ENCODE measurements around the gene PLA2G4A. TPM values are rescaled to one million over a fixed set of nuclear protein-coding genes. Genes with fewer than 3 reads are reported as not detected.

Gene PLA2G4A
- total RNA-seq, 1 experiment from 2014 or later, result 0.39 TPM

DNA sequence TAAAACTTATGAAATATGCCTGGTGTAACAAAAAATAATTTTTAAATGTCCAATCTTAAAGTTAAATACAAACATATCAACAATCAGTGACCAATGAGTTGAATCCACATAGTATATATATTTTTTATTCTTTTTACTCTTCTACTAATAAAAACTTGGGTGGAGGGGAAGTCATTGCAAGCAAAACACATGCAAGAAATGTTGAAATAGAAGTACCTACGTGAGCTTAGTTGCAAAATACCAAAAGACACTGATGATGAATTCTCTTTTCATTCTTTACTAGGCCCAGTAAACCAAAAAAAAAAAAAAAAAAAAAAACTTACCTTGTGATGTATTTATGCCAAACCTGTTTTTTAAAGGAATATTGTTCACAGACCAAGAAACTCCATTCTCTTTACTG, 26.4 kb upstream of the PLA2G4A start:
- Histone ChIP-seq H3T11ph (ENCODE audit: low read length) (no peak overlapping the region), H3K9ac (ENCODE audit: extremely low read depth, insufficient read length, low read length) (no peak overlapping the region), H2BK5ac (ENCODE audit: insufficient read length, low read length) (no peak overlapping the region), H3K23me2 (ENCODE audit: insufficient read length, low read depth, low read length, poor library complexity, severe bottlenecking) (no peaks in the 10 kb centered on the region), H3K18ac (ENCODE audit: insufficient read length, low read depth, low read length) (no peak overlapping the region), H3K4me1 (ENCODE audit: insufficient read depth, low read length) (no peaks in the 10 kb centered on the region), H3K27me3 (ENCODE audit: insufficient read depth, low read length) (no peaks in the 10 kb centered on the region), H4K91ac (ENCODE audit: insufficient read length, low read depth, low read length) (no peak overlapping the region), H3K14ac (ENCODE audit: insufficient read depth, low read length) (no peak overlapping the region), H4K8ac (replicated peaks; ENCODE audit: insufficient read length, low read depth, low read length) (no peak overlapping the region), H2BK20ac (ENCODE audit: low read depth, low read length, poor library complexity, severe bottlenecking) (no peak overlapping the region), H3K4me2 (ENCODE audit: insufficient read depth, insufficient read length, low read length) (no peak overlapping the region), H3K79me2 (ENCODE audit: insufficient read depth, low read length) (no peaks in the 10 kb centered on the region), H4K20me1 (ENCODE audit: control insufficient read depth, insufficient read depth, insufficient read length) (no peaks in the 10 kb centered on the region), H3K27ac (ENCODE audit: insufficient read length, low read depth, low read length) (no peak overlapping the region), H2BK12ac (ENCODE audit: insufficient read length, low read depth, low read length) (no peak overlapping the region), H2BK15ac (ENCODE audit: low read depth, low read length) (no peak overlapping the region), H2AFZ (ENCODE audit: low read length) (no peak overlapping the region), H3K56ac (ENCODE audit: insufficient read length, low read depth, low read length) (no peak overlapping the region), H2BK120ac (ENCODE audit: low read depth, low read length, poor library complexity, severe bottlenecking) (no peak overlapping the region), H3K4ac (ENCODE audit: low read depth, low read length) (no peak overlapping the region), H3K23ac (ENCODE audit: insufficient read length, low read depth, low read length) (no peak overlapping the region), H2AK5ac (ENCODE audit: insufficient read length, low read length) (no peak overlapping the region), H3K9me3 (ENCODE audit: control insufficient read depth, low read depth, low read length) (no peaks in the 10 kb centered on the region), H4K5ac (ENCODE audit: insufficient read length, low read depth, low read length) (no peak overlapping the region), H3K79me1 (ENCODE audit: insufficient read depth, low read depth, low read length, poor library complexity, severe bottlenecking) (no peaks in the 10 kb centered on the region)
- Mint-ChIP-seq H3K27me3 (ENCODE audit: low read depth) (no peaks in the 10 kb centered on the region), H3K27ac (no peak overlapping the region), H3K36me3 (ENCODE audit: insufficient read depth in 1 of 3, low read depth in 3 of 3) (no peaks in the 10 kb centered on the region), H3K4me1 (0 out of 4 replicates have a peak, but pooled peaks cover 0 to 3% of the 10 kb centered on the region in 2 experiments), H3K4me3 (no peak overlapping the region), H3K9me3 (no peaks in the 10 kb centered on the region)
- DNase-seq, result no peak
- WGBS (ENCODE audit: extremely low coverage, insufficient read length, low lambda C conversion rate), result no CpG with 5 or more reads among the region's 1 CpG
- TF ChIP-seq, protein P1, sequence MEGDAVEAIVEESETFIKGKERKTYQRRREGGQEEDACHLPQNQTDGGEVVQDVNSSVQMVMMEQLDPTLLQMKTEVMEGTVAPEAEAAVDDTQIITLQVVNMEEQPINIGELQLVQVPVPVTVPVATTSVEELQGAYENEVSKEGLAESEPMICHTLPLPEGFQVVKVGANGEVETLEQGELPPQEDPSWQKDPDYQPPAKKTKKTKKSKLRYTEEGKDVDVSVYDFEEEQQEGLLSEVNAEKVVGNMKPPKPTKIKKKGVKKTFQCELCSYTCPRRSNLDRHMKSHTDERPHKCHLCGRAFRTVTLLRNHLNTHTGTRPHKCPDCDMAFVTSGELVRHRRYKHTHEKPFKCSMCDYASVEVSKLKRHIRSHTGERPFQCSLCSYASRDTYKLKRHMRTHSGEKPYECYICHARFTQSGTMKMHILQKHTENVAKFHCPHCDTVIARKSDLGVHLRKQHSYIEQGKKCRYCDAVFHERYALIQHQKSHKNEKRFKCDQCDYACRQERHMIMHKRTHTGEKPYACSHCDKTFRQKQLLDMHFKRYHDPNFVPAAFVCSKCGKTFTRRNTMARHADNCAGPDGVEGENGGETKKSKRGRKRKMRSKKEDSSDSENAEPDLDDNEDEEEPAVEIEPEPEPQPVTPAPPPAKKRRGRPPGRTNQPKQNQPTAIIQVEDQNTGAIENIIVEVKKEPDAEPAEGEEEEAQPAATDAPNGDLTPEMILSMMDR (conservative IDR thresholded peaks at IDR 0.05), result no peak
